Measurements from ENCODE around the gene BAZ2B.

- TF ChIP-seq EZH2 (IDR thresholded peaks at IDR 0.05) (no peak), POLR2AphosphoS5 (IDR thresholded peaks at IDR 0.05; ENCODE audit: borderline replicate concordance, low read depth, low read length) (no peak)
Measured at GRCh38 chr2:159571540-159572260, 44.6 kb downstream of the BAZ2B start.

Measured in SK-N-MC (cell line).